Fibroblast of the aortic adventitia (primary cell): Measurements from ENCODE around the gene SHD. TPM values are rescaled to one million over a fixed set of nuclear protein-coding genes. Genes with fewer than 3 reads are reported as not detected.

Experiments used
- DNase-seq: peaks from one replicate; pipeline ENCODE4 v3.0.0-alpha.2; 2010; ENCODE audit warnings: low read depth
- H3K4me3 ChIP-seq: 2 replicates; pipeline ENCODE4 v1.5.1; 2011; ENCODE audit warnings: low read depth, mild to moderate bottlenecking, control low read depth, low read length, moderate library complexity
- CTCF ChIP-seq: IDR thresholded peaks from 2 replicates; pipeline ENCODE4 v1.5.1; 2011; ENCODE audit warnings: mild to moderate bottlenecking, low read length, control low read depth, inconsistent platforms; ENCODE audit not compliant: insufficient read depth
- total RNA-seq: library from RNA; depleted of rRNA; stranded (reverse); fragments of >200 nt; gene quantifications from 2 replicates; pipeline ENCODE4 v1.2.3, GENCODE V29; 2012; ENCODE audit warnings: low replicate concordance

The SHD gene
- total RNA-seq, 1 donor = not detected

- peak within 1 kb of the TSS; percentile 57 for H3K4me3 ChIP-seq
These were observed 25.6 kb downstream of the SHD start, which contains the start of gene FSD1 for GRCh38 chr19:4304538-4305256. FSD1 (plus strand) TSS chr19:4304598; CDS start chr19:4304747, 149 bp downstream.

GRCh38 chr19:4305257-4305612 lies 26.2 kb downstream of the SHD start:
- TF ChIP-seq CTCF = no peak
- no peak for DNase-seq
- no peak overlapping the region for H3K4me3 ChIP-seq

More at GRCh38 chr19:4304538-4305256, 25.6 kb downstream of the SHD start, which contains the start of gene FSD1:
- no peak for TF ChIP-seq CTCF
- peak; percentile 42 for DNase-seq

GRCh38 chr19:4305659-4306058 lies 26.6 kb downstream of the SHD start:
- no peak for TF ChIP-seq CTCF
- no peak for DNase-seq
- no peak overlapping the region for H3K4me3 ChIP-seq

GRCh38 chr19:4310247-4311121 lies 31.4 kb downstream of the SHD start:
- DNase-seq = no peak
- H3K4me3 ChIP-seq = no peak overlapping the region
- TF ChIP-seq CTCF = no peak

- no peak for DNase-seq
- H3K4me3 ChIP-seq = no peak overlapping the region
- no peak for TF ChIP-seq CTCF
These were observed 34.9 kb downstream of the SHD start for GRCh38 chr19:4313847-4314490.

- TF ChIP-seq CTCF = no peak
- no peak for DNase-seq
- no peak overlapping the region for H3K4me3 ChIP-seq
These were observed 37.9 kb downstream of the SHD start for GRCh38 chr19:4316956-4317355.
